SW480 (cell line): ENCODE measurements around the gene MYL10.

ENCODE experiments used
- DNase-seq: peaks from one replicate; pipeline ENCODE4 v3.0.0-alpha.2; 2016; ENCODE audit warnings: low spot score

Gene MYL10

DNA sequence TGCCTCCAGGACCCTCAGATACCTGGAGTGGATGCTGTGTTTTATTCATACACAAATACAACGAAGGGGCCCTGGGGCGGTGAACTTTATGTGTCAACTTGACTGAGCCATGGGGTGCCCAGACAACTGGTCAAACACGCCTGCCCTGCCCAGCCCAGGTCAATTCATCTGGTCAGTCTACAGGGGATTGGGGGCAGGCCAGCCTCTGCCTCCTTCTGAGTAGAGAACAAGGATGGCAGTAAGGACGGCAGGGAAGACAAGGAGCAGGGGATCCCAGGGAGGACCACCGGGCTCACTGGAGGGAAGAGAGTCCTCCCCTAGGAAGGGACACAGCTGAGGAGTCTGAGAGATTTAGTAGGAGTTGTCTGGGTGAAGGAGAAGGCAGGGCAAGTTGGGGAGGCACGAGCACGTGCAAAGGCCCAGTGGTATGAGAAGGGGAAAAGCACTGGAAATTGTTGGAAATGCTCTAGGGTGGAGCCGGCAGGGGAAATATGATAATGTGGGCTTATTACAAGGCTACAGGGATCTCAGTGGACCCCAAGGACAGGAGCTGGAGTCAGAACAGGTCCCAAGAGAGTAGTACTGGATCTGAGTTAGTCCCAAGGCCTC is 63.4 kb downstream of the MYL10 start:
- DNase-seq = no peak

DNA sequence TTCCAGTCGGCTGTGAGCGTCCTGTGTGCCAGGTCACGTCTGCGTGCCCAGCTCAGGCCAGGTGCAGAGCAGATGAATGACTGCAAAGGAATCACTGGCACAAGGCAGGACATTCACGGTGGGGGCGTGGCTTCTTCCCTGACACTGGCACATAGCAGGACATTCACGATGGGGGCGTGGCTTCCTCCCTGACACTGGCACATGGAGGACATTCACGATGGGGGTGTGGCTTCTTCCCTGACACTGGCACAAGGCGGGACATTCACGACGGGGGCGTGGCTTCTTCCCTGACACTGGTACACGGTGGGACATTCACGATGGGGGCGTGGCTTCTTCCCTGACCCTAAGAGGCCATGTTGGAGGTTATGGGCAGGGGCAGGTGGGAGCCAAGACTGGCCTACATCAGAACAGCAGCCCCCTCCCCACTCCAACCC is 64.3 kb downstream of the MYL10 start:
- peak; percentile 97 for DNase-seq

DNA sequence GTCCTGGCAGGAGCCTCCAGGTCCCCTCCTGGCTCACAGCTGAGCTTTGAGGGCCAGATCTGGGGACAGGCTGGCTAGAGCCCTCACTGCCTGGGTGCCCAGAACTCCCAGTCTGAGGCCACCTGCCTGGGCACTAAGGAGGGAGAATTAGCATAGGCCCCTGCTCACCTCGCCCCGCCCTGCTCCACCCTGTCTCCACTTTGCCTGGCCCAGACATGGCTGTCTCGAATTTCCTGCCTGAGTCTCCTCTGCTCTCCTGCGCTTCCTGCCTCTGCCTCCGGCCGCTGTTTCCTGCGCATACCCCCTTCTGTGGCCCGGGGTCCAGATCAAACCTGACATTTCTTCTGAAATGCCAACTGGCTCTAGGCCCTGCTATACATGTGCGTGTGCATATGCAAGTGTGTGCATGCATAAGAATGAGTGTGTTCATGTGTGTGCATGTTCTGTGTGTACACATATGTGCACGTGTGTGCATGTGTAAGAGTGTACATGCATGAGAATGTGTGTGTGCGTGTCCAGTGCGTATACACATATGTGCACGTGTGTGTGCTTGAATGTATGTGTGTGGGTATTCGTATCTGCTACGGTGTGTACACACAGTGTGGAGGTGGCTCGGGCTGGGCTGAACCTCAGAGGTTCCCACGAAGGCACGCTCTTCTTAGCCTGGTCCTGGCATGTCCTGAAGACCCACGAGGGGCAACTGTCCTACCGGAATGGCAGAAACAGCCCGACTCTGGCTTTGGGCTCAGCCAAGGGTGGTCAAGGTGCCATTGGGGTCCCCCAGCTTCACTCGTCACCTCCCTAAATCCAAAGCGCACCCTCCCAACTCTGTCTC is 64.9 kb downstream of the MYL10 start:
- DNase-seq = no peak
